Glomerular endothelial cell (primary cell): ENCODE results near the gene PPP2R2D. TPM values are rescaled to one million over a fixed set of nuclear protein-coding genes. Genes with fewer than 3 reads are reported as not detected.
"Not testable (repeated sequence)": the region's sequence is repeated elsewhere in the genome, so short reads cannot be mapped to it uniquely, and the experiment has no call there.

Source experiments
- DNase-seq: peaks from one replicate; pipeline ENCODE4 v3.0.0-alpha.2; 2011; ENCODE audit warnings: low read depth, low spot score; ENCODE audit errors: extremely low read depth
- total RNA-seq: library from RNA; depleted of rRNA; stranded (reverse); fragments of >200 nt; gene quantifications from 2 replicates; pipeline ENCODE4 v1.2.3, GENCODE V29; 2015

PPP2R2D gene
- total RNA-seq, 1 donor from 2014 or later, result 25.9 TPM

GRCh38 chr10:131905603-131906268 lies 4.9 kb downstream of the PPP2R2D start:
- DNase-seq, result no peak

DNA sequence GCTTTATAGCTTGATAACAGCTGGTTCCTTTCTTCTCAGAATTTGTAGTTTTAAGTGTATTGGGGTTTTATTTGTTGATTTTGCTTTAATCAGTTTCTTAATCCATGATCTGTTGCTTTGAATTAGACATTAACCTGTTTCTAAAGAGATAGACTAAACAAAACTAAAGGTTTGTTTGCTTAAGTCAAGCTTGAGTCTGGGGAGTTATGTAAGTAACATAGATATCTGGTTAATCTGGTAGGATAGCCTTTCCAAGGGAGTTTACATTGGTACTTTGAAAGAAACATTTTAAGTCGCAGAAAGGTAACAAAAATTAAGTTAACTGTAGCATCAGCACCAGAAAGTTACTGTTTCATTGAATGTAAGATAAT lies 5.4 kb downstream of the PPP2R2D start:
- DNase-seq, result no peak

GRCh38 chr10:131907679-131908078 lies 6.9 kb downstream of the PPP2R2D start:
- no peak for DNase-seq

GRCh38 chr10:131908151-131908550 lies 7.3 kb downstream of the PPP2R2D start:
- no peak for DNase-seq

GRCh38 chr10:131909014-131909808 lies 8.4 kb downstream of the PPP2R2D start:
- no peak for DNase-seq

DNA sequence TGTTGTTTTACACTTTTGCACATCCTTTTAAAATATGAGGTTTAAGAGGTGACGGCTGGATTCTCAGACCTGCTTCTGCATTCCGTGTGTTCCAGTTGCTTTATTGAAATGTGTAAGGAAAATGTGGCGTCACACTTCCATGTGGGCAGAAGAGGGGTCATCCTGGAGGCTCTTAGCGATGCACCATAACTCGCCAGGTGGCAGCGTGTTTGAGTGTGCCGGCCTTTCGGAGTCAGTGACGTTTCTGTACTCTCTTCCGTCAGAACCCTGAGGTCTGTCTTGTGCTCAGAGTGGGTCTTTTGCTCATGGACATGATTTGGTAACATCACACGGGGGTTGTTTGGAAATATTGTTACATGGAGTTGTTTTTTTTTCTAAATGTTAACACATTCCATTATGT lies 9.1 kb downstream of the PPP2R2D start:
- no peak for DNase-seq

DNA sequence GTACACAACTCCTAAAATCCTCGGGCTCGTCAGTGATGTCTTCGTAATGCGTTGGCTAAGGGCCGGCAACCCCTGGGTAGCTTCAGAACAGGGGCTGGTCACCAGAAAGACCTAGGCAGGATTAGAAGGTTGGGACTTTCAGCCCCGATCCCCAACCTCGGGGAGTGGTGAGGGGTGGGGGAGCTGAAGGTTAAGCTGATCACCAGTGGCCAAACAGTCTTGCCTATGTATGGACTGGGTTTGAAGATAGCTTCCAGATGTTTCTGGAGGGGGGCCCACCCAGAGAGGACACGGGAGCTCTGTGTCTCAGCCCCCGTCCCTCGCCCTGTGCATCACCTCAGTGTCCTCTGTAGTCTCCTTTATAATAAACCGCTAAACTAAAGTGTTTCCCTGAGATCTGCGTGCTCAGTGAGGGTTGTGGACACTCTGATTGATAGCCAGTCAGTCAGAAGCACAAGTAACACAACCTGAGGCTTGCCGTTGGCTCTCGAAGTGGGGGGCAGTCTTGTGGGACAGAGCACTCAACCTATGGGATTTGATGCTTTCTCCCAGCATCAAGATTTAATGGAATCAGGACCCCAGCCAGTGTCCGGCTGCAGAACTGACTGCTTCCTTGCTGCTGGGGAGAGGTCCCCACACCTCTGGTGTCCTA lies 10.0 kb downstream of the PPP2R2D start:
- no peak for DNase-seq

GRCh38 chr10:131911451-131911850 lies 10.6 kb downstream of the PPP2R2D start:
- no peak for DNase-seq

DNA sequence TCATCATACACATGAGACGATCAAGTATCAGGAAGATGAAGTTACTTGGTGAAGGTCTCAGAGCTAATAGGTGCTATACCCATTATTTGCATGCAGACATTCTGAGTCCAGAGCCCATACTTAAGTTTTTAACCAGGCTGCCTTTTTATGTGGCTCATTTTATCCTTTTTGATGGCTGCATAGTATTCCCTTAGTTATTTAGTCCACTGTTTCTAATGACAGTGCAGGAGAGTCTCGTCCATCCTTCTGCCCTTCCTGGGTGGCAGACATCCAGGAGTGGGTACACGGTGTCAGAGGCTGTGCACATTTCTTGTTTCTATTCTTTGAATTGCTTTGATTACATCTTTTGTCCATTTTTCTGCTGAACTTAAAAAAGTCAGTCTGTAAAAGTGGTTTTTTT lies 11.8 kb downstream of the PPP2R2D start:
- DNase-seq, result no peak

DNA sequence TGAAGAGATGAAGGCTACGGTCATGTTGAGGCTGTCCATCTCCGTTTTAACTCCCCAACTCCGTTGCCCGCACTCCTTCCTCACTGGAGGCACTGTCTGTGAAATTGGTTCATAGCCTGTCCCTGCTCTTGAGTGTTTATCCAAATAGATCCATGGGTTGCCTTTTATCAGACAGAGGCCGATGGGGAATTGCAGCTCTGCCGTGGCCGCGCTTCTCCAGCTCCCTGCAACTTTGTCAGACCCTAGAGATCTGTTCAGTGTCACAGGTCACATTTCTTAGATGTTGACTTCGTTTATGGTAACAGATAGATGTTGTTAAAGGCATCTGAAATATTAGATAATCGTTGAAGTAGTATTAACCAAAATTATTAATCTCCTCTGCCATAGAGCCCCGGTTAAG lies 14.7 kb downstream of the PPP2R2D start:
- DNase-seq, result no peak

DNA sequence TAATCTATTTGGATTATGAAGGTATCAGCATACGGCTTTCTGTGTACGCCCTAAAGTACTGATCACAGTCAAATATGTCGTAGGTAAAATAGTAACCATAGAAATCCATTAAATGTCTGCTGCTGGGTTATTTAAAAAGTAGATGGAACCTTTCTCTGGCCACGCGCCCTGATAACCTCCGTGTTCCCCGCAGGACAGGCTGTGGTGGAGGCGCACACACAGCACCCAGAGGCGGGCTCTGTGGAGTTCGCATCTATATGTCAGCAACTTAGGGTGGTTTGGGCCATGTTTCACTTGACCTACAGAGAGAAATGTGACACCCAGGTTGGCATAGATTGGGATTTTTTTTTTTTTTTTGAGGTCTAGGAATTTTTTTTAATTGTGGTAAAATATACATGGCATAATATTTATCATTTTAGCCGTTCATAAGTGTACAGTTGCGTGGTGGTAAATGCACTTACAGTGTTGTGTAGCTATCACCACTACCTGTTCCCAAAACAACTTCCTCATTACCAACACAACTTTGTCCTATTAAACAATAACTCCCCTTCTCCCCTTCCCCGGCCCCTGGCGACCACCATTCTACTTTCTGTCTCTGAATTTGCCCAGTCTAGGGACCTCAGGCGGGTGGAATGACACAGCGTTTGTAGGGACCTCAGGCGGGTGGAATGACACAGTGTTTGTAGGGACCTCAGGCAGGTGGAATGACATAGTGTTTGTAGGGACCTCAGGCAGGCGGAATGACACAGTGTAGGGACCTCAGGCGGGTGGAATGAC lies 15.4 kb downstream of the PPP2R2D start:
- no peak for DNase-seq

DNA sequence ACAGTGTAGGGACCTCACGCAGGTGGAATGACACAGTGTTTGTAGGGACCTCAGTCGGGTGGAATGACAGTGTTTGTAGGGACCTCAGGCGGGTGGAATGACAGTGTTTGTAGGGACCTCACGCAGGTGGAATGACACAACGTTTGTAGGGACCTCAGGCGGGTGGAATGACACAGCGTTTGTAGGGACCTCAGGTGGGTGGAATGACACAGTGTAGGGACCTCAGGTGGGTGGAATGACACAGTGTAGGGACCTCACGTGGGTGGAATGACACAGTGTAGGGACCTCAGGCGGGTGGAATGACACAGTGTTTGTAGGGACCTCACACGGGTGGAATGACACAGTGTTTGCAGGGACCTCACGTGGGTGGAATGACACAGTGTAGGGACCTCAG lies 16.0 kb downstream of the PPP2R2D start:
- DNase-seq, result not testable (repeated sequence)

GRCh38 chr10:131917496-131917895 lies 16.7 kb downstream of the PPP2R2D start:
- not testable (repeated sequence) for DNase-seq

GRCh38 chr10:131919461-131919860 lies 18.7 kb downstream of the PPP2R2D start:
- DNase-seq, result not testable (repeated sequence)

DNA sequence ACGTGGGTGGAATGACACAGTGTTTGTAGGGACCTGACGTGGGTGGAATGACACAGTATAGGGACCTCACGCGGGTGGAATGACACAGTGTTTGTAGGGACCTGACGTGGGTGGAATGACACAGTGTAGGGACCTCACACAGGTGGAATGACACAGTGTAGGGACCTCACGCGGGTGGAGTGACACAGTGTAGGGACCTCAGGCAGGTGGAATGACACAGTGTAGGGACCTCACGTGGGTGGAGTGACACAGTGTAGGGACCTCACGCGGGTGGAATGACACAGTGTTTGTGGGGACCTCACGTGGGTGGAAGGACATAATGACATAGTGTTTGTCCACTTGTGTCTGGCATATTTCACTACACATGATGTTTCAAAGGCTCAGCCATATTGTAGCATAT lies 19.3 kb downstream of the PPP2R2D start:
- no peak for DNase-seq

DNA sequence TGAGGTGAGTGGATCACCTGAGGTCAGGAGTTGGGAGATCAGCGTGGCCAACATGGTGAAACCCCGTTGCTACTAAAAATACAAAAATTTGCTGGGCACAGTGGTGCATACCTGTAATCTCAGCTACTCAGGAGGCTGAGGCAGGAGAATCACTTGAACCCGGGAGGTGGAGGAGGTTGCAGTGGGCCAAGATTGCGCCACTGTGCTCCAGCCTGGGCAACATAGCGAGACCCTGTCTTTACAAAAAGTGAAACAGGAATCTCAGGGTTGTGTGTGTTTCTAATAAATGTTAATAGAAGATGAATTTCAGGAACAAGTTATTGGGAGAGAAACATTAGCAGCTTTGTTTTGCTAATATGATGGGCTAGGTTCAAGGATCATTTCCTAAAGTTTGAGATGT lies 19.9 kb downstream of the PPP2R2D start:
- no peak for DNase-seq

DNA sequence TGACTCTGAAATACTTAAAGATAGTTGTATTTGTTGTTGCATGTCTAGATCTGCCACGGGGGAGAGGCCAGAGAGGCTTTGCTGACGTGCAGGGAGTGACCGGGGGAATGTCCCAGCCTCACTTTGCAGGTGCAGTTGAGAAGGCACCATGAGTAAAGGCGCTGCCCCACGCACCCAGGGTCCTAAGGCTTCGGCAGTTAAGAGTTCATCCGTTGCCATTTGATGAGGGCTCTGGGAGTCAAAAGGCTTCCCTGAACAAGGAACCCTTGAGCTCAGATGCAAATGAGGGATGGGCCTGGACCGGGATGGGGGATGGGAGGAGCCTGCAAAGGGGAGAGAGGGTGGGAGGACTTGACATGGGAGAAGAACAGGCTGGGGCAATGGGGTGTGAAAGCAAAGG lies 20.4 kb downstream of the PPP2R2D start:
- no peak for DNase-seq

GRCh38 chr10:131923038-131923756 lies 22.4 kb downstream of the PPP2R2D start:
- DNase-seq, result no peak

DNA sequence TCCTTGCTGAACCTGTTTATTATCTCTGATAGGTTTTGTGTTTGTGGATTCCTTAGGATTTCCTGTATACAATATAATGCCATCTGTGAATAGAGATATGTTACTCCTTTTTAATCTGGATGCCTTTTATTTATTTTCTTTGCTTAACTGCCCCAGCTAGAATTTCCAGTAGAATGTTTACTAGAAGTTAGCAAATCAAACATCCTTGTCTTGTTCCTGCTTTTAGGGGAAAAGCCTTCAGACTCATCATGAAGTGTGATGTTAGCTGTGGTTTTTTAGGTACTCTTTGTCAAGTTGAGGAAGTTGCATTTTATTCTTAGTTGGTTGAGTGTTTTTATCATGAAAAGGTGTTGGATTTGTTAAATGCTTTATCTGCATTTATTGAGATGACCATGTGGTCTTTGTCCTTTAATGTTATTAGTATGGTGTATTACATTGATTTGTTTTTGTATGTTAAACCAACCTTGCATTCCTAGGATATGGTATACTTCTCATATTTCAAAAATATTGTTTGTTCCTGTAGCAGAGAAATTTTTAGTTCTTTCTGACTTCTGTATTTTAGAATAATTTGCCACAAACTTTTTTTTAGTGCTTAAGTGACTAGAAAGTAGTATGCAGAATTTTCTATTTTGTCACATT lies 24.3 kb downstream of the PPP2R2D start:
- DNase-seq, result no peak

DNA sequence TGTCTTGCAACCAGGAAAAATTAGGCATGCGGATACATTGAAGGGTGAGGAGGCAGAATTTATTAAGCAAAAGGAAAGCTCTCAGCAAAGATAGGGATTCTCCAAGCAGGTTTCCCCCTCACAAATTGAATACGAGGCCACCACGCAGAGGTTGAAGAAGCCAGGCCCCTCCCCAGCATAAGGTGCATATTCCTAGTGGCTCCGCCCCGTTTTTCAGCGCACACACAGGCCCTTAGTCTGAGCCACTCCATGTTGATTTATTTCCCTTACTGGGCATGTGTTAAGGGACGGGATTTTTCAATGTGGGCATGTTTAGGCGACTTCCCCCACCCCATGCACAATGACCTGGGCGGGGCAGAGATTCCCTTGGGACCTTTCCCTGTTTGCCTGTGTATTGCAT lies 24.9 kb downstream of the PPP2R2D start:
- no peak for DNase-seq
